HUES6 (cell line): ENCODE results near the gene PPARG.

Source experiments
- H3K27ac ChIP-seq: 2 replicates; pipeline ENCODE4 v1.7.0; 2013; ENCODE audit warnings: low read depth, mild to moderate bottlenecking, low read length, inconsistent platforms
- H3K27me3 ChIP-seq: 2 replicates; pipeline ENCODE4 v1.6.1; 2013; ENCODE audit warnings: low read length; ENCODE audit not compliant: control insufficient read depth, insufficient read depth
- H3K36me3 ChIP-seq: 2 replicates; pipeline ENCODE4 v1.6.1; 2013; ENCODE audit warnings: low read length; ENCODE audit not compliant: control insufficient read depth, insufficient read depth
- H3K4me1 ChIP-seq: 2 replicates; pipeline ENCODE4 v1.6.1; 2013; ENCODE audit warnings: low read length; ENCODE audit not compliant: control insufficient read depth, insufficient read depth
- H3K4me3 ChIP-seq: 2 replicates; pipeline ENCODE4 v1.5.1; 2013; ENCODE audit warnings: low read depth, low read length
- H3K9ac ChIP-seq: one replicate; pipeline ENCODE4 v1.6.1; 2013; ENCODE audit warnings: mild to moderate bottlenecking, low read length
- H3K9me3 ChIP-seq: 2 replicates; pipeline ENCODE4 v1.6.1; 2013; ENCODE audit warnings: low read depth, low read length; ENCODE audit not compliant: control insufficient read depth, insufficient read depth

The PPARG gene

DNA sequence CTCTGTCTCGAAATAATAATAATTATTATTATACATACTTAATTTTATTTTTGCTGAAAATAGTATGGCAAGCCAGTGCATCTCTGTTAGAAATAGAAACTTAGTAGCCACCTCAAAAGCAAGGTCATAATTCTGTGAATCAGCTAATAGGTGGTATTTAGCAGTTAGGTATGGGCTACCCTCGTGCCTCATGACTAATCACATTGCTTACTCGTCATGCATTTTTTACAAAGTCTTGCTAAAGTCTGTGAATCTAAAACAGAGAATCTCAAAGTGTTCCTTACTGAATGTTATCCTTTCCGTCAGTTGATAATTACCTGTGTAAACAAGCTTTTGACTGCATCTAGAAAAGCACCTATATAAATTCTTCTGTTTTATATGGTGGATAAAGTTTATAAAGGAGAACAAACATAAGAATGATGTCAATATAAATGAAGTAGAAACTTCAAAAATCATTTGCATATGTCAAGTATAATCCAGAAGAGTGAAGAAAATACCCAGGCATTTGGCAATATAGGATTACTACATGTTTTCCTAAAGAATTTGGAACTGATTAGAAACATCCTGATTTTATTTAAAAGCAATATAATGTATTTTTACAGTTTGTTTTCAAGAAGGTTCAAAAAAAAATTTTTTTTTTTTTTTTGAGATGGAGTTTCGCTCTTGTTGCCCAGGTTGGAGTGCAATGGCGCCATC lies 6.2 kb downstream of the PPARG start:
- no peak overlapping the region for H3K27ac ChIP-seq
- no peaks in the 10 kb centered on the region for H3K36me3 ChIP-seq
- no peak overlapping the region for H3K4me3 ChIP-seq
- H3K4me1 ChIP-seq = peaks cover 7% of the 10 kb centered on the region
- peaks cover 33% of the 10 kb centered on the region for H3K27me3 ChIP-seq
- H3K9ac ChIP-seq = no peak overlapping the region
- no peaks in the 10 kb centered on the region for H3K9me3 ChIP-seq

DNA sequence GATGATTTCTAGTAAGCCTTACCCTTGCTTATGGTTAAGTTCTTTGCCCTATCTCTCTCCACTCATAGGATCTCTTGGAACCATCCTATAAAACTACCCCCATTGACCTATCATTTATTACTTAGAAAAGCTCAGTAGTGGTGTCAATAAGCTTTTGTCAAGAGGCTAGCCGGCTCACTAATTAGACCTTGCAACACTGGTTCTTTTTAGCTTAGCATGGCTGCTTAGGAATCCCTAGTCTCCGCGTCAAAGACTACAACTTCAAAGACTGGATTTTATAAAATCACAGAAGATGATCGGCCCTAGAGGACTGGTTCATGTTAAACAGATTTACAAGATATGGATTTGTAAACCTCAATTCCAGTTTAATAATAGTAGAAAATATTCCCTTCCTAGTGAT lies 7.6 kb downstream of the PPARG start:
- Histone ChIP-seq H3K9ac (no peak overlapping the region), H3K36me3 (no peaks in the 10 kb centered on the region), H3K9me3 (no peaks in the 10 kb centered on the region), H3K4me1 (peaks cover 7% of the 10 kb centered on the region), H3K4me3 (no peak overlapping the region), H3K27me3 (peaks cover 19% of the 10 kb centered on the region), H3K27ac (no peak overlapping the region)

GRCh38 chr3:12299026-12299425 lies 10.2 kb downstream of the PPARG start:
- H3K4me1 ChIP-seq = no peaks in the 10 kb centered on the region; the same call in 1 of the 2 replicates
- no peaks in the 10 kb centered on the region for H3K36me3 ChIP-seq
- H3K27me3 ChIP-seq = 0 out of 2 replicates have a peak, but pooled peaks cover 2% of the 10 kb centered on the region
- H3K9ac ChIP-seq = no peak overlapping the region
- H3K9me3 ChIP-seq = no peaks in the 10 kb centered on the region
- H3K27ac ChIP-seq = no peak overlapping the region
- no peak overlapping the region for H3K4me3 ChIP-seq

GRCh38 chr3:12300137-12300536 lies 11.3 kb downstream of the PPARG start:
- Histone ChIP-seq H3K4me3 (no peak overlapping the region), H3K4me1 (no peaks in the 10 kb centered on the region), H3K27ac (no peak overlapping the region), H3K9ac (no peak overlapping the region), H3K36me3 (no peaks in the 10 kb centered on the region), H3K27me3 (0 out of 2 replicates have a peak, but pooled peaks cover 2% of the 10 kb centered on the region), H3K9me3 (no peaks in the 10 kb centered on the region)

GRCh38 chr3:12301031-12301430 lies 12.2 kb downstream of the PPARG start:
- Histone ChIP-seq H3K27me3 (0 out of 2 replicates have a peak, but pooled peaks cover 2% of the 10 kb centered on the region), H3K36me3 (no peaks in the 10 kb centered on the region), H3K9me3 (no peaks in the 10 kb centered on the region), H3K27ac (no peak overlapping the region), H3K4me3 (no peak overlapping the region), H3K4me1 (no peaks in the 10 kb centered on the region), H3K9ac (no peak overlapping the region)

DNA sequence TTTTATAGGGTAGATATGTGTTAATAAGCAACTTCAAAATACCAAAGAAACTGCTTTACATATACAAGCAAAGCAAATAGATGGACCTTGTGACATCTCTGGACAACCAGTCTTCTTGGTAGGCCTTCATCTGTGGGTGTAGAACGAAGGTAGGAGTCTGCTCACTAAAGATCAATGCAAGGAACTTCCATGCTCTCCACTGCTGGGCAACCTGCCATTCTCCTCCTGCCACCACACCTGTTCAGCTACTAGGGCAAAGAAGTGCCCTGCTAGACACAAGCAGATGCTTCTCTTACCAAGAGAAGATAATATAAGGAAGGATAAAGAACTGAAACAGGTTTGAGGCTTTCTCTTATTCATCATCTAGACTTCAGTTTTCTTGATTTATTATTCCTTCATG lies 12.6 kb downstream of the PPARG start:
- H3K27ac ChIP-seq = no peak overlapping the region

DNA sequence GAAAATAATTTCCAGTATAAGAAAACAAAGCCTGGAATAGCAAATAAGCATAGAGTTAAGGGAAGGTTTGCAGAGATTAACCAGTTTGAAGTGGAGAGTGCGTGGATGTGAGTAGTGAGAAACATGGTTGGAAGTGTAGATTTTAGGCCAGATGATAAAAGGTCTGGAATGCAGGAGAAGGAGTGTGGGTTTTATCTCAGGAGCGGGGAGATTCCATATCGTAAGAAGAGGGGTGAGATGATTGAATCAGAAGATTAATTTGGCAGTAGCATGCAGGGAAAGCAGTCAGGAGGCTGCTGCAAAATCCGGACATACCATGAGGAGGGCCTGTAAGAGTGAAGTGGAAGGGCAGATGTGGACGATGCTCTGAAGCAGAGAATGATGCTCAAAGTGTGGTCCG lies 13.7 kb downstream of the PPARG start:
- Histone ChIP-seq H3K36me3 (no peaks in the 10 kb centered on the region), H3K9me3 (no peaks in the 10 kb centered on the region), H3K27ac (no peak overlapping the region), H3K9ac (no peak overlapping the region), H3K27me3 (0 out of 2 replicates have a peak, but pooled peaks cover 2% of the 10 kb centered on the region), H3K4me3 (no peak overlapping the region), H3K4me1 (no peaks in the 10 kb centered on the region)

More for the DNA sequence above, 12.6 kb downstream of the PPARG start:
- Histone ChIP-seq H3K9me3 (no peaks in the 10 kb centered on the region), H3K4me1 (no peaks in the 10 kb centered on the region), H3K27me3 (0 out of 2 replicates have a peak, but pooled peaks cover 2% of the 10 kb centered on the region), H3K4me3 (no peak overlapping the region), H3K9ac (no peak overlapping the region), H3K36me3 (no peaks in the 10 kb centered on the region)

DNA sequence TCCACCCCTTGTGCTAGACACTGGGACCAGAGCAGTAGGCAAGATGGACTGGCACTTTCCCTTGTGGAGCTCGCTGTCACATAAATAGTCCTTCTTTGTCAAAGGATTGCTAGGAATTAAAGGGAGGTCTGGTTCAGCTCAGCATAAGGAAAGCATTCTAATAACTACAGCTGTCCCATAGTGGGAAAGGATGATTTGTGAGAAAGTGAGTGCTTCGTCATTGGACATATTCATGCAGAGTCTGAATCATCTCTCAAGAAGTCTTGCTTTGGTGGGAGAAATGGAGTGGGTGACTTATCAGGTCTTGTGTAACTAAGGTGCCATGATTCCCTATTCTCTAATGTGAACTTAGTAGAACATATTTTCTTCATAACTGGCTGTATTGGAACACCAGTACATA lies 14.7 kb downstream of the PPARG start:
- Histone ChIP-seq H3K4me1 (no peaks in the 10 kb centered on the region), H3K36me3 (no peaks in the 10 kb centered on the region), H3K4me3 (no peak overlapping the region), H3K9me3 (no peaks in the 10 kb centered on the region), H3K9ac (no peak overlapping the region), H3K27ac (no peak overlapping the region), H3K27me3 (0 out of 2 replicates have a peak, but pooled peaks cover 2% of the 10 kb centered on the region)

DNA sequence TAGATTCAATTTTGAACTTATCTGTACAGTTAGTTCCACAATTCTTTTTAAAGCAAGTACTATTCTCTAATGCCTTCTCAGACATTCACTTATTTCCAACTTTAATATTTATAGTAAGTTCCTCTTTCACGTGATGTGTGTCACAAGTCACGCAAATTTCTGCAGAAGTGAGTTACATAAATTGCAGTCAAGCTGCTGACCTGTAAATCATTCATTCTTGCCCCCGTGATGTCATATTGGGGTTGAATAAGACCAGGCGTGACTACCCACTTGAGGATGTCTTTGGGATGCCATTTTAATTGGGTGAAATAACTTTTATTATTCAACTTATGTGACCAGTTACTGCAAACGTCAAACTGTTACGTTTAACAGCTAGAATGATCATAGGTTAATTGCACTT lies 15.1 kb downstream of the PPARG start:
- Histone ChIP-seq H3K27ac (no peak overlapping the region), H3K36me3 (no peaks in the 10 kb centered on the region), H3K9me3 (no peaks in the 10 kb centered on the region), H3K9ac (no peak overlapping the region), H3K4me3 (no peak overlapping the region), H3K27me3 (0 out of 2 replicates have a peak, but pooled peaks cover 2% of the 10 kb centered on the region), H3K4me1 (no peaks in the 10 kb centered on the region)

- 0 out of 2 replicates have a peak, but pooled peaks cover 2% of the 10 kb centered on the region for H3K27me3 ChIP-seq
- no peak overlapping the region for H3K4me3 ChIP-seq
- H3K9me3 ChIP-seq = no peaks in the 10 kb centered on the region
- no peak overlapping the region for H3K9ac ChIP-seq
- H3K36me3 ChIP-seq = no peaks in the 10 kb centered on the region
- no peaks in the 10 kb centered on the region for H3K4me1 ChIP-seq
- no peak overlapping the region for H3K27ac ChIP-seq
Measured at GRCh38 chr3:12307136-12307535, 18.3 kb downstream of the PPARG start.

GRCh38 chr3:12308517-12308916 lies 19.6 kb downstream of the PPARG start:
- Histone ChIP-seq H3K4me3 (no peak overlapping the region), H3K9me3 (no peaks in the 10 kb centered on the region), H3K4me1 (no peaks in the 10 kb centered on the region), H3K9ac (no peak overlapping the region), H3K27me3 (no peaks in the 10 kb centered on the region), H3K36me3 (no peaks in the 10 kb centered on the region), H3K27ac (no peak overlapping the region)
